HUES64 (cell line): ENCODE measurements around the gene ATP6V0B.

Experiments
- H3K27ac ChIP-seq: 2 replicates; pipeline ENCODE4 v1.7.0; 2013; ENCODE audit warnings: low read depth, low read length, inconsistent platforms
- H3K27me3 ChIP-seq: 2 replicates; pipeline ENCODE4 v1.6.1; 2013; ENCODE audit warnings: mild to moderate bottlenecking, low read length; ENCODE audit not compliant: insufficient read depth
- H3K36me3 ChIP-seq: 2 replicates; pipeline ENCODE4 v1.6.1; 2013; ENCODE audit warnings: mild to moderate bottlenecking, low read length; ENCODE audit not compliant: insufficient read depth
- H3K4me1 ChIP-seq: 2 replicates; pipeline ENCODE4 v1.6.1; 2013; ENCODE audit warnings: mild to moderate bottlenecking, low read length, moderate library complexity; ENCODE audit not compliant: insufficient read depth
- H3K4me3 ChIP-seq: 2 replicates; pipeline ENCODE4 v1.5.1; 2013; ENCODE audit warnings: mild to moderate bottlenecking, low read length, moderate library complexity
- H3K9ac ChIP-seq: 2 replicates; pipeline ENCODE4 v1.6.1; 2013; ENCODE audit warnings: mild to moderate bottlenecking, low read depth, low read length
- H3K9me3 ChIP-seq: 2 replicates; pipeline ENCODE4 v1.6.1; 2013; ENCODE audit warnings: low read depth, low read length; ENCODE audit not compliant: insufficient read depth
- WGBS: fragments of 150-250, 120-280 bp; methylation state at CpG from one replicate; pipeline ENCODE4 v1.1.7; 2013; ENCODE audit warnings: missing lambda C conversion rate; 5-methylcytosine and 5-hydroxymethylcytosine counted together

Gene ATP6V0B

GRCh38 chr1:43979528-43980254 is 4.9 kb downstream of the ATP6V0B start:
- WGBS, result 4% methylated on average over 45 of the region's 45 CpGs
- H3K27ac ChIP-seq, result no peak overlapping the region

GRCh38 chr1:43980255-43981134 is 5.7 kb downstream of the ATP6V0B start:
- Histone ChIP-seq H3K9ac (peak overlapping the region; percentile 77), H3K27ac (no peak overlapping the region), H3K4me3 (peak overlapping the region; percentile 88), H3K27me3 (no peaks in the 10 kb centered on the region), H3K36me3 (peaks cover 51% of the 10 kb centered on the region), H3K4me1 (peaks cover 16% of the 10 kb centered on the region; the same call in 1 of the 2 replicates), H3K9me3 (no peaks in the 10 kb centered on the region)
- WGBS, result 85% methylated on average over 13 of the region's 13 CpGs

More at GRCh38 chr1:43979528-43980254, 4.9 kb downstream of the ATP6V0B start:
- peak overlapping the region; percentile 88 for H3K4me3 ChIP-seq
- no peaks in the 10 kb centered on the region for H3K9me3 ChIP-seq
- H3K27me3 ChIP-seq, result no peaks in the 10 kb centered on the region
- peaks cover 44% of the 10 kb centered on the region for H3K36me3 ChIP-seq
- peaks cover 16% of the 10 kb centered on the region; the same call in 1 of the 2 replicates for H3K4me1 ChIP-seq
- H3K9ac ChIP-seq, result peak overlapping the region; percentile 77

- H3K9me3 ChIP-seq, result no peaks in the 10 kb centered on the region
- H3K4me3 ChIP-seq, result no peak overlapping the region
- no peaks in the 10 kb centered on the region for H3K27me3 ChIP-seq
- 92% methylated on average over 20 of the region's 20 CpGs for WGBS
- H3K36me3 ChIP-seq, result peaks cover 56% of the 10 kb centered on the region
- H3K4me1 ChIP-seq, result peaks cover 12% of the 10 kb centered on the region; the same call in 1 of the 2 replicates
- H3K9ac ChIP-seq, result no peak overlapping the region
- H3K27ac ChIP-seq, result no peak overlapping the region
These were observed 6.4 kb downstream of the ATP6V0B start for GRCh38 chr1:43981135-43981491.

- 97% methylated on average over 20 of the region's 20 CpGs for WGBS
- peaks cover 54% of the 10 kb centered on the region for H3K36me3 ChIP-seq
These were observed 6.9 kb downstream of the ATP6V0B start for GRCh38 chr1:43981636-43982035.

GRCh38 chr1:43982241-43982640 is 7.5 kb downstream of the ATP6V0B start:
- WGBS, result 93% methylated on average over 8 of the region's 8 CpGs

More at GRCh38 chr1:43981636-43982035, 6.9 kb downstream of the ATP6V0B start:
- no peaks in the 10 kb centered on the region for H3K27me3 ChIP-seq
- no peak overlapping the region for H3K4me3 ChIP-seq
- H3K9ac ChIP-seq, result no peak overlapping the region
- no peak overlapping the region for H3K27ac ChIP-seq
- H3K4me1 ChIP-seq, result peaks cover 12% of the 10 kb centered on the region; the same call in 1 of the 2 replicates
- no peaks in the 10 kb centered on the region for H3K9me3 ChIP-seq

GRCh38 chr1:43982808-43983207 is 8.0 kb downstream of the ATP6V0B start:
- peaks cover 12% of the 10 kb centered on the region; the same call in 1 of the 2 replicates for H3K4me1 ChIP-seq
- peaks cover 49% of the 10 kb centered on the region for H3K36me3 ChIP-seq
- no peaks in the 10 kb centered on the region for H3K27me3 ChIP-seq
- no peaks in the 10 kb centered on the region for H3K9me3 ChIP-seq
- WGBS, result 92% methylated on average over 15 of the region's 15 CpGs
- H3K4me3 ChIP-seq, result no peak overlapping the region
- H3K27ac ChIP-seq, result no peak overlapping the region
- no peak overlapping the region for H3K9ac ChIP-seq

More at GRCh38 chr1:43982241-43982640, 7.5 kb downstream of the ATP6V0B start:
- no peak overlapping the region for H3K9ac ChIP-seq
- no peak overlapping the region for H3K27ac ChIP-seq
- peaks cover 53% of the 10 kb centered on the region for H3K36me3 ChIP-seq
- H3K9me3 ChIP-seq, result no peaks in the 10 kb centered on the region
- no peaks in the 10 kb centered on the region for H3K27me3 ChIP-seq
- H3K4me3 ChIP-seq, result no peak overlapping the region
- peaks cover 12% of the 10 kb centered on the region; the same call in 1 of the 2 replicates for H3K4me1 ChIP-seq

- H3K9ac ChIP-seq, result no peak overlapping the region
- no peaks in the 10 kb centered on the region for H3K9me3 ChIP-seq
- peaks cover 8% of the 10 kb centered on the region; the same call in 1 of the 2 replicates for H3K4me1 ChIP-seq
- H3K27ac ChIP-seq, result no peak overlapping the region
- no peaks in the 10 kb centered on the region for H3K27me3 ChIP-seq
- 88% methylated on average over 12 of the region's 12 CpGs for WGBS
- no peak overlapping the region for H3K4me3 ChIP-seq
- H3K36me3 ChIP-seq, result peaks cover 44% of the 10 kb centered on the region
These were observed 8.6 kb downstream of the ATP6V0B start for GRCh38 chr1:43983253-43983899.

GRCh38 chr1:43984855-43985254 is 10.1 kb downstream of the ATP6V0B start:
- no peaks in the 10 kb centered on the region for H3K9me3 ChIP-seq
- peaks cover 44% of the 10 kb centered on the region for H3K36me3 ChIP-seq
- 95% methylated on average over 16 of the region's 16 CpGs for WGBS
- peaks cover 5% of the 10 kb centered on the region; the same call in 1 of the 2 replicates for H3K4me1 ChIP-seq
- no peak overlapping the region for H3K9ac ChIP-seq
- no peaks in the 10 kb centered on the region for H3K27me3 ChIP-seq
- H3K4me3 ChIP-seq, result no peak overlapping the region
- no peak overlapping the region for H3K27ac ChIP-seq

GRCh38 chr1:43985984-43986595 is 11.3 kb downstream of the ATP6V0B start:
- WGBS, result 91% methylated on average over 4 of the region's 4 CpGs
- Histone ChIP-seq H3K4me1 (no peaks in the 10 kb centered on the region), H3K4me3 (no peak overlapping the region), H3K27me3 (no peaks in the 10 kb centered on the region), H3K27ac (no peak overlapping the region), H3K9me3 (no peaks in the 10 kb centered on the region), H3K36me3 (peaks cover 44% of the 10 kb centered on the region), H3K9ac (no peak overlapping the region)

GRCh38 chr1:43986712-43987111 is 12.0 kb downstream of the ATP6V0B start:
- H3K27ac ChIP-seq, result no peak overlapping the region
- no peak overlapping the region for H3K9ac ChIP-seq
- no peaks in the 10 kb centered on the region for H3K27me3 ChIP-seq
- no peak overlapping the region for H3K4me3 ChIP-seq
- H3K9me3 ChIP-seq, result no peaks in the 10 kb centered on the region
- H3K36me3 ChIP-seq, result peaks cover 39% of the 10 kb centered on the region
- whole genome bisulfite sequencing, result 88% methylated on average over 6 of the region's 6 CpGs
- no peaks in the 10 kb centered on the region for H3K4me1 ChIP-seq
